ENCODE results near the gene WDFY4.

DNA sequence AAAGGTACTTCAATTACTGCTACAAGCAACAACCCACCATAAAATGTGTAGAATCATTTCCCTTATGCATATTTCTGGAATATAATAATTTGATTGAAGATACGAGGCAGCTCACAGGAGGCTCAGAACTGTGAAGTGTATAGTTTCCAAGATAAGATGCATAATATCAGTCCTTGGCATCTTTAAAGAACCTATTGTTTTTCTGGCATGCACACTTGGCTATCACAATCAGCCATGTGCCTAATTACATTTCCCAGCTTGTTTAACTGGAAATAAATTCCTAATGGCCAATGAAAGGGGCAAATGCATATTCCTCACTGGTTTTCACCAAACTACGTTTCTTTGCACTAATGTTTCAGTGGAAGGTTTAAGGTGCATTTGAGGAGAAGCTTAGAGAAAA, 338.4 kb downstream of the WDFY4 start:
- TF ChIP-seq RAD21 (CRISPR knock-in tag; IDR thresholded peaks at IDR 0.05) = no peak
- no peak for TF ChIP-seq CBX1 (IDR thresholded peaks at IDR 0.05; ENCODE audit: low read depth)
- TF ChIP-seq, protein P1, sequence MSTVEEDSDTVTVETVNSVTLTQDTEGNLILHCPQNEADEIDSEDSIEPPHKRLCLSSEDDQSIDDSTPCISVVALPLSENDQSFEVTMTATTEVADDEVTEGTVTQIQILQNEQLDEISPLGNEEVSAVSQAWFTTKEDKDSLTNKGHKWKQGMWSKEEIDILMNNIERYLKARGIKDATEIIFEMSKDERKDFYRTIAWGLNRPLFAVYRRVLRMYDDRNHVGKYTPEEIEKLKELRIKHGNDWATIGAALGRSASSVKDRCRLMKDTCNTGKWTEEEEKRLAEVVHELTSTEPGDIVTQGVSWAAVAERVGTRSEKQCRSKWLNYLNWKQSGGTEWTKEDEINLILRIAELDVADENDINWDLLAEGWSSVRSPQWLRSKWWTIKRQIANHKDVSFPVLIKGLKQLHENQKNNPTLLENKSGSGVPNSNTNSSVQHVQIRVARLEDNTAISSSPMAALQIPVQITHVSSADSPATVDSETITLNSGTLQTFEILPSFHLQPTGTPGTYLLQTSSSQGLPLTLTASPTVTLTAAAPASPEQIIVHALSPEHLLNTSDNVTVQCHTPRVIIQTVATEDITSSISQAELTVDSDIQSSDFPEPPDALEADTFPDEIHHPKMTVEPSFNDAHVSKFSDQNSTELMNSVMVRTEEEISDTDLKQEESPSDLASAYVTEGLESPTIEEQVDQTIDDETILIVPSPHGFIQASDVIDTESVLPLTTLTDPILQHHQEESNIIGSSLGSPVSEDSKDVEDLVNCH (CRISPR knock-in tag; IDR thresholded peaks at IDR 0.05) = no peak
- TF ChIP-seq NPAS2 (CRISPR knock-in tag; IDR thresholded peaks at IDR 0.05; ENCODE audit: borderline replicate concordance) = no peak
- TF ChIP-seq GFI1 (CRISPR knock-in tag; IDR thresholded peaks at IDR 0.05; ENCODE audit: borderline replicate concordance) = no peak

Data from HepG2 (cell line).